Measurements from ENCODE around the gene REEP3. TPM values are rescaled to one million over a fixed set of nuclear protein-coding genes. Genes with fewer than 3 reads are reported as not detected.
A peak's percentile ranks its signal among the peaks of the same experiment; 100 is the strongest.

REEP3 gene
- total and polyA plus RNA-seq, 2 experiments from 2014 or later, result 44.2 to 49.2 TPM

GRCh38 chr10:63629363-63630084 lies 108.3 kb downstream of the REEP3 start:
- Histone ChIP-seq H3K4me1 (ENCODE audit: low read depth) (peaks cover 16% of the 10 kb centered on the region), H3K36me3 (no peaks in the 10 kb centered on the region), H3K4me3 (peak overlapping the region; percentile 59), H3K27me3 (no peaks in the 10 kb centered on the region), H3K27ac (peak overlapping the region; percentile 100), H3K9me3 (ENCODE audit: low read depth) (no peaks in the 10 kb centered on the region)
- TF ChIP-seq CTCF (IDR thresholded peaks at IDR 0.05; ENCODE audit: low read depth, low read length), result peak; percentile 84
- peak; percentile 97 to 99 for DNase-seq (ENCODE audit: low read depth in 1 of 2, low spot score in 1 of 2)

GRCh38 chr10:63630085-63630930 lies 109.1 kb downstream of the REEP3 start:
- no peak for TF ChIP-seq CTCF (IDR thresholded peaks at IDR 0.05; ENCODE audit: low read depth, low read length)
- Histone ChIP-seq H3K9me3 (ENCODE audit: low read depth) (no peaks in the 10 kb centered on the region), H3K4me3 (peak overlapping the region; percentile 59), H3K36me3 (no peaks in the 10 kb centered on the region), H3K27me3 (no peaks in the 10 kb centered on the region), H3K27ac (peak overlapping the region; percentile 100), H3K4me1 (ENCODE audit: low read depth) (peaks cover 16% of the 10 kb centered on the region)
- DNase-seq (ENCODE audit: low read depth in 1 of 2, low spot score in 1 of 2), result peak; percentile 92 to 98

GRCh38 chr10:63630931-63631680 lies 109.9 kb downstream of the REEP3 start:
- Histone ChIP-seq H3K27me3 (no peaks in the 10 kb centered on the region), H3K27ac (peak overlapping the region; percentile 100), H3K9me3 (ENCODE audit: low read depth) (no peaks in the 10 kb centered on the region), H3K36me3 (no peaks in the 10 kb centered on the region), H3K4me1 (ENCODE audit: low read depth) (peaks cover 16% of the 10 kb centered on the region), H3K4me3 (peak overlapping the region; percentile 59)
- TF ChIP-seq CTCF (IDR thresholded peaks at IDR 0.05; ENCODE audit: low read depth, low read length), result no peak
- DNase-seq (ENCODE audit: low read depth in 1 of 2, low spot score in 1 of 2), result peak in 1 of 2 donors; percentile 21

- Histone ChIP-seq H3K4me1 (ENCODE audit: low read depth) (peaks cover 14% of the 10 kb centered on the region), H3K36me3 (no peaks in the 10 kb centered on the region), H3K9me3 (ENCODE audit: low read depth) (no peaks in the 10 kb centered on the region), H3K4me3 (no peak overlapping the region), H3K27me3 (no peaks in the 10 kb centered on the region), H3K27ac (no peak overlapping the region)
- peak in 1 of 2 donors; percentile 64 for DNase-seq (ENCODE audit: low read depth in 1 of 2, low spot score in 1 of 2)
- no peak for TF ChIP-seq CTCF (IDR thresholded peaks at IDR 0.05; ENCODE audit: low read depth, low read length)
Observed at GRCh38 chr10:63631991-63632390, 110.8 kb downstream of the REEP3 start.
